SK-N-SH (cell line): ENCODE data around the gene MT1F. TPM values are rescaled to one million over a fixed set of nuclear protein-coding genes. Genes with fewer than 3 reads are reported as not detected.

ENCODE experiments used
- CTCF ChIA-PET: fragments of 300-600, 350-600 bp; formaldehyde crosslinking; extraction: SDS; loops from one replicate; lab custom pipeline; 2021; lab: Yijun Ruan, JAX
- POLR2A ChIA-PET: fragments of 350-600 bp; sonication (Branson Sonifier 250); formaldehyde crosslinking; extraction: SDS; loops from one replicate; lab custom pipeline; 2020; ENCODE audit warnings: antibody characterized with exemption, inconsistent platforms; lab: Yijun Ruan, JAX
- DNase-seq: peaks from one replicate; pipeline ENCODE4 v3.0.0; 2012
- H2AFZ ChIP-seq: fragments of 200-600 bp; sonication (generic); 2 replicates; pipeline ENCODE4 v1.8.1; 2016; ENCODE audit warnings: antibody characterized with exemption, mild to moderate bottlenecking, low read depth
- H3F3A ChIP-seq: fragments of 200-600 bp; sonication (generic); replicated peaks from 2 replicates; pipeline ENCODE3; 2016; ENCODE audit warnings: antibody characterized with exemption, mild to moderate bottlenecking; ENCODE audit not compliant: insufficient read depth
- H3K27ac ChIP-seq, 2 experiments: fragments of 200-500 bp in 1 of 2; fragments of 200-600 bp in 1 of 2; sonication (Bioruptor generic) in 1 of 2; sonication (generic), shearing (Covaris generic) in 1 of 2; 2 replicates each; pipeline versions ENCODE4 v1.5.1 to v1.6.1; 2014 to 2016; ENCODE audit warnings: low read depth in 2 of 2, inconsistent platforms in 1 of 2, low read length in 1 of 2, mild to moderate bottlenecking in 1 of 2, mixed read lengths in 1 of 2
- H3K27me3 ChIP-seq: fragments of 200-600 bp; sonication (generic), shearing (Covaris generic); 2 replicates; pipeline ENCODE4 v1.6.1; 2016; ENCODE audit warnings: mixed run types; ENCODE audit not compliant: insufficient read depth
- H3K36me3 ChIP-seq, 2 experiments: fragments of 200-500 bp in 1 of 2; fragments of 200-600 bp in 1 of 2; sonication (Bioruptor generic) in 1 of 2; sonication (generic) in 1 of 2; replicated peaks in 1 of 2; 2 replicates each; pipeline versions ENCODE3 to v1.5.1; 2014 to 2016; ENCODE audit warnings: low read length in 1 of 2, mild to moderate bottlenecking in 1 of 2; ENCODE audit not compliant: insufficient read depth in 2 of 2, control insufficient read depth in 1 of 2
- H3K4me1 ChIP-seq, 2 experiments: fragments of 200-500 bp in 1 of 2; fragments of 200-600 bp in 1 of 2; sonication (Bioruptor generic) in 1 of 2; sonication (generic), shearing (Covaris generic) in 1 of 2; 2 replicates each; pipeline versions ENCODE4 v1.5.1 to v1.6.1; 2014 to 2016; ENCODE audit warnings: low read depth in 1 of 2, low read length in 1 of 2, mixed run types in 1 of 2; ENCODE audit not compliant: insufficient read depth in 2 of 2, control insufficient read depth in 1 of 2
- H3K4me2 ChIP-seq: fragments of 200-600 bp; sonication (generic), shearing (Covaris generic); 2 replicates; pipeline ENCODE4 v1.6.1; 2017; ENCODE audit warnings: mixed run types
- H3K4me3 ChIP-seq, 2 experiments: fragments of 200-500 bp in 1 of 2; fragments of 200-600 bp in 1 of 2; sonication (Bioruptor generic) in 1 of 2; sonication (generic), shearing (Covaris generic) in 1 of 2; 2 replicates each; pipeline versions ENCODE4 v1.5.1 to v1.8.1; 2014 to 2016; ENCODE audit warnings: low read depth in 2 of 2, inconsistent platforms in 1 of 2, low read length in 1 of 2, mild to moderate bottlenecking in 1 of 2, mixed read lengths in 1 of 2, moderate library complexity in 1 of 2
- H3K79me2 ChIP-seq: fragments of 200-600 bp; sonication (generic); 2 replicates; pipeline ENCODE4 v1.8.1; 2017; ENCODE audit warnings: mild to moderate bottlenecking; ENCODE audit not compliant: insufficient read depth
- H3K9ac ChIP-seq: fragments of 200-600 bp; sonication (generic); 2 replicates; pipeline ENCODE4 v1.6.1; 2017; ENCODE audit warnings: mixed run types
- H3K9me2 ChIP-seq: fragments of 200-600 bp; sonication (generic); 2 replicates; pipeline ENCODE4 v1.6.1; 2017; ENCODE audit warnings: mixed run types
- H3K9me3 ChIP-seq: fragments of 200-600 bp; sonication (generic); 2 replicates; pipeline ENCODE4 v1.6.1; 2017; ENCODE audit warnings: mixed run types, mild to moderate bottlenecking, moderate library complexity
- H4K20me1 ChIP-seq: fragments of 200-600 bp; sonication (generic); 2 replicates; pipeline ENCODE4 v1.6.1; 2017; ENCODE audit warnings: mild to moderate bottlenecking, mixed run types; ENCODE audit not compliant: insufficient read depth
- REST ChIP-seq: IDR thresholded peaks from 2 replicates; pipeline ENCODE4 v1.6.1; 2012; ENCODE audit warnings: mild to moderate bottlenecking, low read depth, low read length, moderate library complexity
- ZBTB33 ChIP-seq: IDR thresholded peaks from 2 replicates; pipeline ENCODE4 v1.4.0; 2012; ENCODE audit warnings: low read depth, borderline replicate concordance
- WGBS: methylation state at CpG from one replicate; pipeline ENCODE4 v1.1.6; 2017; ENCODE audit warnings: low lambda C conversion rate; 5-methylcytosine and 5-hydroxymethylcytosine counted together
- polyA plus RNA-seq, 3 experiments: library from polyadenylated mRNA; depleted of rRNA; stranded (reverse); fragments of >200 nt; gene quantifications; 2 replicates each; pipeline ENCODE4 v1.2.3, GENCODE V29; 2012

The MT1F gene
- polyA plus RNA-seq, 1 of the 3 experiments (the other 2 are of a cell fraction), result 13.0 TPM

- H3K4me2 ChIP-seq, result peak overlapping the region; percentile 78
- POLR2A ChIA-PET, result interaction anchor here (1.0 kb wide), 1 partner anchor 57 kb away, joined by 3 read pairs; the partner anchor contains the start of gene MT1X
- no peak for DNase-seq
Measured at GRCh38 chr16:56625943-56626654, 31.7 kb upstream of the MT1F start.

More at GRCh38 chr16:56625943-56626654, 31.7 kb upstream of the MT1F start:
- H4K20me1 ChIP-seq, result no peaks in the 10 kb centered on the region
- H3K9me3 ChIP-seq, result no peaks in the 10 kb centered on the region
- H3K27me3 ChIP-seq, result no peaks in the 10 kb centered on the region
- CTCF ChIA-PET, result interaction anchor here (1.0 to 1.5 kb wide), 2 partner anchors 76 to 167 kb away, joined by 5 to 6 read pairs; no protein-coding TSS in a partner anchor
- H3K36me3 ChIP-seq, result no peaks in the 10 kb centered on the region
- peaks cover 13% of the 10 kb centered on the region; the same call in 1 of the 2 replicates for H3K79me2 ChIP-seq
- TF ChIP-seq ZBTB33 (no peak), REST (peak; percentile 37; the same call in 1 of the 2 replicates)
- 71% methylated on average over 7 of the region's 16 CpGs for WGBS
- H3K27ac ChIP-seq, result peak overlapping the region in 1 of 2 experiments; percentile 78; a peak in 2 of 4 replicates
- peaks cover 7% of the 10 kb centered on the region for H3F3A ChIP-seq
- peaks cover 7 to 17% of the 10 kb centered on the region in 2 experiments; a peak in 1 of 4 replicates for H3K4me1 ChIP-seq
- H2AFZ ChIP-seq, result 0 out of 2 replicates have a peak overlapping the region, but pooled peaks have one; percentile 16
- H3K9me2 ChIP-seq, result no peaks in the 10 kb centered on the region
- H3K4me3 ChIP-seq, result peak overlapping the region; percentile 43 to 52; a peak in 3 of 4 replicates
- peak overlapping the region; percentile 73 for H3K9ac ChIP-seq
